GM19328 (cell line): Measurements from ENCODE around the gene TRPM4.
"Not testable (repeated sequence)": the region's sequence is repeated elsewhere in the genome, so short reads cannot be mapped to it uniquely, and the experiment has no call there.

Source experiments
- ATAC-seq: cut with Tn5 transposase; IDR thresholded peaks from one replicate; pipeline ENCODE4 v1.9.1; 2021; ENCODE audit warnings: mild to moderate bottlenecking, moderate library complexity; ENCODE audit not compliant: unreplicated experiment

The TRPM4 gene

GRCh38 chr19:49186108-49186507, 28.5 kb downstream of the TRPM4 start:
- no peak for ATAC-seq

GRCh38 chr19:49188626-49189200, 31.1 kb downstream of the TRPM4 start:
- no peak for ATAC-seq

- ATAC-seq = no peak
Measured at GRCh38 chr19:49189259-49189658, 31.7 kb downstream of the TRPM4 start.

GRCh38 chr19:49190781-49191180, 33.2 kb downstream of the TRPM4 start:
- no peak for ATAC-seq

GRCh38 chr19:49193822-49194394, 36.3 kb downstream of the TRPM4 start:
- no peak for ATAC-seq

- ATAC-seq = no peak
Measured at GRCh38 chr19:49194408-49194807, 36.8 kb downstream of the TRPM4 start.

GRCh38 chr19:49196527-49197240, 39.1 kb downstream of the TRPM4 start:
- ATAC-seq = no peak

- ATAC-seq = no peak
Measured at GRCh38 chr19:49200238-49200862, 42.8 kb downstream of the TRPM4 start.

- ATAC-seq = no peak
Measured at GRCh38 chr19:49201042-49201441, 43.5 kb downstream of the TRPM4 start.

GRCh38 chr19:49205114-49205513, 47.5 kb downstream of the TRPM4 start:
- no peak for ATAC-seq

- ATAC-seq = not testable (repeated sequence)
Measured at GRCh38 chr19:49209502-49209901, 51.9 kb downstream of the TRPM4 start.

GRCh38 chr19:49210108-49210900, 52.7 kb downstream of the TRPM4 start:
- ATAC-seq = no peak

GRCh38 chr19:49210901-49211451, 53.4 kb downstream of the TRPM4 start:
- no peak for ATAC-seq

GRCh38 chr19:49212016-49212701, 54.6 kb downstream of the TRPM4 start:
- no peak for ATAC-seq

GRCh38 chr19:49213791-49214190, 56.2 kb downstream of the TRPM4 start:
- ATAC-seq = no peak

- ATAC-seq = no peak
Measured at GRCh38 chr19:49214701-49215100, 57.1 kb downstream of the TRPM4 start.

- no peak for ATAC-seq
Measured at GRCh38 chr19:49216071-49216470, 58.5 kb downstream of the TRPM4 start.

- no peak for ATAC-seq
Measured at GRCh38 chr19:49217382-49217781, 59.8 kb downstream of the TRPM4 start.

GRCh38 chr19:49222011-49222410, 64.4 kb downstream of the TRPM4 start:
- ATAC-seq = no peak

GRCh38 chr19:49222528-49222927, 64.9 kb downstream of the TRPM4 start:
- ATAC-seq = no peak
